GM10266 (cell line): Measurements from ENCODE around the gene RAB7A.

Experiments used
- DNase-seq: peaks from one replicate; pipeline ENCODE4 v3.0.0; 2012; ENCODE audit errors: extremely low spot score
- TF ChIP-seq, protein P1 (sequence below): IDR thresholded peaks from 2 replicates; pipeline ENCODE4 v1.5.1; 2012; ENCODE audit warnings: mild to moderate bottlenecking, low read depth; ENCODE audit not compliant: control insufficient read depth, insufficient read depth; ENCODE audit errors: missing control alignments

The RAB7A gene

DNA sequence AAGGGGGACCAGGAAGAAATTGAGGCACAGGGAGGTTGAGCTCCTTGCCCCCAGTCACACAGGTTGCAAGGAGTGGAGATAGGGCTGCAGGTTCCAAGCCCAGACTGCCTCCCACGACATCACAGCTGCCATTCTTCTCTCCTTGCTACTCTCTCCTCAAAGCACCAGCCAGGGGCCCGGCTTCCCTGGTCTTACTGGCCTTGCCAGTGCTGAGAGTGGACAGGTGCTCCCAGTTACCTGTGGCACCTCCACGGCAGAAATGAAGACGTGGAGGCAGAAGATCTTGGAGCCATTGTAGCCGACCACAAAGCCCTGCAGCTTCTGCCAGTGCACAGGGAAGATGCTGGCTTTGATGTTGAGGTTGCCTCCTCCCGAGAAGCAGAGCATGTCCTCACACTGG is 135.5 kb downstream of the RAB7A start:
- TF ChIP-seq, protein P1, sequence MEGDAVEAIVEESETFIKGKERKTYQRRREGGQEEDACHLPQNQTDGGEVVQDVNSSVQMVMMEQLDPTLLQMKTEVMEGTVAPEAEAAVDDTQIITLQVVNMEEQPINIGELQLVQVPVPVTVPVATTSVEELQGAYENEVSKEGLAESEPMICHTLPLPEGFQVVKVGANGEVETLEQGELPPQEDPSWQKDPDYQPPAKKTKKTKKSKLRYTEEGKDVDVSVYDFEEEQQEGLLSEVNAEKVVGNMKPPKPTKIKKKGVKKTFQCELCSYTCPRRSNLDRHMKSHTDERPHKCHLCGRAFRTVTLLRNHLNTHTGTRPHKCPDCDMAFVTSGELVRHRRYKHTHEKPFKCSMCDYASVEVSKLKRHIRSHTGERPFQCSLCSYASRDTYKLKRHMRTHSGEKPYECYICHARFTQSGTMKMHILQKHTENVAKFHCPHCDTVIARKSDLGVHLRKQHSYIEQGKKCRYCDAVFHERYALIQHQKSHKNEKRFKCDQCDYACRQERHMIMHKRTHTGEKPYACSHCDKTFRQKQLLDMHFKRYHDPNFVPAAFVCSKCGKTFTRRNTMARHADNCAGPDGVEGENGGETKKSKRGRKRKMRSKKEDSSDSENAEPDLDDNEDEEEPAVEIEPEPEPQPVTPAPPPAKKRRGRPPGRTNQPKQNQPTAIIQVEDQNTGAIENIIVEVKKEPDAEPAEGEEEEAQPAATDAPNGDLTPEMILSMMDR: no peak
- DNase-seq: no peak

GRCh38 chr3:128863560-128863959 is 137.6 kb downstream of the RAB7A start:
- DNase-seq: no peak
- TF ChIP-seq, protein P1: peak; percentile 33
